SJCRH30 (cell line): ENCODE results near the gene SLC66A2. TPM values are rescaled to one million over a fixed set of nuclear protein-coding genes. Genes with fewer than 3 reads are reported as not detected.
A peak's percentile ranks its signal among the peaks of the same experiment; 100 is the strongest.
"Not testable (repeated sequence)": the region's sequence is repeated elsewhere in the genome, so short reads cannot be mapped to it uniquely, and the experiment has no call there.

Experiments used
- DNase-seq, 2 experiments: peaks; one replicate each; pipeline ENCODE4 v3.0.0-alpha.2; 2015 to 2020
- H3K27ac ChIP-seq: fragments of 250-450 bp; sonication (Bioruptor Pico); 2 replicates; pipeline ENCODE4 v1.5.1; 2020; ENCODE audit warnings: mild to moderate bottlenecking, moderate library complexity
- H3K27me3 ChIP-seq: fragments of 250-450 bp; sonication (Bioruptor Pico); 2 replicates; pipeline ENCODE4 v1.5.1; 2020; ENCODE audit warnings: mild to moderate bottlenecking, moderate library complexity
- H3K36me3 ChIP-seq: fragments of 250-450 bp; sonication (Bioruptor Pico); 2 replicates; pipeline ENCODE4 v1.5.1; 2020; ENCODE audit warnings: mild to moderate bottlenecking, moderate library complexity
- H3K4me1 ChIP-seq: fragments of 250-450 bp; sonication (Bioruptor Pico); 2 replicates; pipeline ENCODE4 v1.5.1; 2020; ENCODE audit warnings: mild to moderate bottlenecking, moderate library complexity
- H3K4me3 ChIP-seq: fragments of 250-450 bp; sonication (Bioruptor Pico); 2 replicates; pipeline ENCODE4 v1.5.1; 2020; ENCODE audit warnings: mild to moderate bottlenecking, moderate library complexity
- H3K9me3 ChIP-seq: fragments of 250-450 bp; sonication (Bioruptor Pico); replicated peaks from 2 replicates; pipeline ENCODE4 v1.5.1; 2020; ENCODE audit warnings: mild to moderate bottlenecking, moderate library complexity
- total RNA-seq: library from RNA; depleted of rRNA; stranded (reverse); fragments of >200 nt; shearing (Covaris generic); gene quantifications from 2 replicates; pipeline ENCODE4 v1.2.3, GENCODE V29; 2014

The SLC66A2 gene
- total RNA-seq, 1 experiment from 2014 or later = 16.3 TPM

DNA sequence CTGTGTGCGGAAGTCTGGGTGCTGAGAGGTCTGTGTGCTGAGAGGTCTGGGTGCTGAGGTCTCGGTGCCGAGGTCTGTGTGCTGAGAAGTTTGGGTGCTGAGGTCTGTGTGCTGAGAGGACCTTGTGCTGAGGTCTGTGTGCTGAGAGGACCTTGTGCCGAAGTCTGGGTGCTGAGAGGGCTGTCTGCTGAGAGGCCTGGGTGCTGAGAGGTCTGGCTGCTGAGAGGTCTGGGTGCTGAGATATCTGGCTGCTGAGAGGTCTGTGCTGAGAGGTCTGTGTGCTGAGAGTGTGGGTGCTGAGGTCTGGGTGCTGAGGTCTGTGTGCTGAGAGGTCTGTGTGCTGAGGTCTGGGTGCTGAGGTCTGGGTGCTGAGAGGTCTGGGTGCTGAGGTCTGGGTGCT is 86.5 kb downstream of the SLC66A2 start:
- not testable (repeated sequence) for H3K4me3 ChIP-seq, H3K36me3 ChIP-seq, H3K27ac ChIP-seq, DNase-seq, H3K27me3 ChIP-seq, H3K9me3 ChIP-seq, H3K4me1 ChIP-seq

DNA sequence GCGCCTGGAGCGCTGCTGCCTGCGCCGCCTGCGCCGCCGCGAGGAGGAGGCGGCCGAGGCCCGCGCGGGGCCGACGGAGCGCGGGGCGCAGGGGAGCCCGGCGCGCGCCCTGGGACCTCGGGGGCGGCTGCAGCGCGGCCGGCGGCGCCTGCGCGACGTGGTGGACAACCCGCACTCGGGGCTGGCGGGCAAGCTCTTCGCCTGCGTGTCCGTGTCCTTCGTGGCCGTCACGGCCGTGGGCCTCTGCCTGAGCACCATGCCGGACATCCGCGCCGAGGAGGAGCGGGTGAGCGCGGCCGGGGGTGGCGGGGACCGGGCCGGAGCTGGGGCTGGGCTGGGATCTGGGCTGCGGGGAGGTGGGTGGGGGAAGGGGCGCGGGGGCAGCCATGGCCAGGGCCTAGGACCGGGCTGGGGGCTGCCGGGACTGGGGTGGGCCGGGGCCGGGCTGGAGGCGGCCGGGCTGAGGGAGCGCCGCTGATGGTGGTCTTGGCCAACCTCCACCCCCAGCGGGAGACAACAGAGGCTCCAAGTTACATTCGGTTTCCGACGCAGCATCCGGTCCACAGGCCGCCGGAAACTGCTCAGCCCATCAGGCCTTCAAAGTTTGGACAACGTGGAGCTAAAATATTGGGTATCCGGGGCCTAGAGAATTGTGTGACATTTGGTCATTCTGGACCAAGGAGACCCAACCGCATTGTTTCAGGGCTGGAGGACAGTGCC is 87.3 kb downstream of the SLC66A2 start:
- Histone ChIP-seq H3K4me1 (no peaks in the 10 kb centered on the region), H3K9me3 (no peaks in the 10 kb centered on the region), H3K36me3 (no peaks in the 10 kb centered on the region), H3K4me3 (no peak overlapping the region), H3K27ac (no peak overlapping the region), H3K27me3 (no peaks in the 10 kb centered on the region)
- DNase-seq = no peak

DNA sequence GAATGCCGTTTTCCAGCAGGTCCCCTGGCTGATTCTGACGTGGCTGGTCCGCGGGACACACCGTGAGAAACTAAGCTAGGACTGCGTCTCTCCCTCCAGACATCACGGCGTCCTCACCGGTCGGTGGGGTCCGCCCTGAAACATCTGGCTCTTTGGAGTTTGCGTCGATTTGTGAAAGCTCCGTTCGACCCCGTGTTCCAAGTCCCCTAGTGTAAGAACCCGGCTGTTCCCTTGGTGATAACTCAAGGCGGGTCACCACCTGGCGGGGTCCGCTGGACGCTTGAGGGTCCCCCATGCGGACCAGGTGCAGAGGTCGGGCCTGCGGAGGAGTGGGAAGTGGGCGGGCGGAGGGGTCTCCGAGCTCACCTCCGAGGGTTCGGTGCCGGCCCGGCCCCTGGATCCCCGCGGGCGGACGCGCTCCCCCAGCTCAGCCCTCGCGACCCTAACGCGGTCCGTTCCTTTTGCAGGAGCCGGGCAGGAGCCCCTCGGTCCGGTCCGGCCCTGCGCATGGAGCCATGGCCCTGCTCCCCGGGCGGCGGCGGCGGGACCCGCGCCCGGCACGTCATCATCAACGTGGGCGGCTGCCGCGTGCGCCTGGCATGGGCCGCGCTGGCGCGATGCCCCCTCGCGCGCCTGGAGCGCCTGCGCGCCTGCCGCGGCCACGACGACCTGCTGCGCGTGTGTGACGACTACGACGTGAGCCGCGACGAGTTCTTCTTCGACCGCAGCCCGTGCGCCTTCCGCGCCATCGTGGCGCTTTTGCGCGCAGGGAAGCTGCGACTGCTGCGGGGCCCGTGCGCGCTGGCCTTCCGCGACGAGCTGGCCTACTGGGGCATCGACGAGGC is 88.1 kb downstream of the SLC66A2 start:
- no peaks in the 10 kb centered on the region for H3K4me1 ChIP-seq
- H3K36me3 ChIP-seq = no peaks in the 10 kb centered on the region
- no peak for DNase-seq
- no peak overlapping the region for H3K27ac ChIP-seq
- H3K4me3 ChIP-seq = no peak overlapping the region
- no peaks in the 10 kb centered on the region for H3K9me3 ChIP-seq
- H3K27me3 ChIP-seq = no peaks in the 10 kb centered on the region

DNA sequence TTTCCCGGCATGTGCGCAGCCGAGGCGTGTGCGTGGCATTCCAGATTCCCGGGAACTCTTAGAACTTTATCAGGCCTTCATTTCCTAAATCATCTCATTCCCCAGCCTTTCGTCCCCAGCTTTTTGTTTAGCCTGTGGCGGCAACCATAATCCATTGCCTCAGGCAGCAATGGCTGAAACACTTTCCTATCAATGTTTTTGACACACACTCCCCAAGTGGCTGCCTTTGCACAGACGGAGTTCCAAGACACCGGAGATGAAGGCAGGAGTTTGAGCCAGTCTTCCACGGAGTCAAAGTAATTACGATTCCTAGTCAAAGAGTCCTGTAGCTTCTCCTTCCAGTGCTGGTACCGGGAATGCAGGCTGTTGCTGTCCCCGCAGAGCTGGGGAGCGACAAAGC is 88.9 kb downstream of the SLC66A2 start:
- no peaks in the 10 kb centered on the region for H3K27me3 ChIP-seq
- H3K36me3 ChIP-seq = no peaks in the 10 kb centered on the region
- DNase-seq = no peak
- no peaks in the 10 kb centered on the region for H3K4me1 ChIP-seq
- no peak overlapping the region for H3K4me3 ChIP-seq
- H3K27ac ChIP-seq = no peak overlapping the region
- H3K9me3 ChIP-seq = no peaks in the 10 kb centered on the region

DNA sequence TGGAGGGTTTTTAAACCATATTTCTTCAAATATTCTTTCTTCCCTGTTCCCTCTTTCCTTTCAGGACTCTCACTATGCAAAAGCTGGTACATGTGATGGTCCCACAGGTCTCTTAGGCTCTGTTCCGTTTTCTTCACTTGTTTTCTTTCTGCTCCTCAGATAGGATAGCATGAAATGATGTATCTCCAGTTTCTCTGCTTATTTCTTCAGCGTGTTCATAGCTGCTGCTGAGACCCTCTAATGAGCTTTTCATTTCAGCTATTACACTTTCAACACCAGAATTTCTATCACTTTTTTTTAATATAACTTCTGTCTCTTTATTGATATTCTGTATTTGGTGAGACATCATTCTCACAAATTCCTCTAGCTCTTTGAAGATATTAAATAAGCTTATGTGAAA is 89.8 kb downstream of the SLC66A2 start:
- Histone ChIP-seq H3K36me3 (no peaks in the 10 kb centered on the region), H3K4me1 (no peaks in the 10 kb centered on the region), H3K27me3 (no peaks in the 10 kb centered on the region), H3K9me3 (no peaks in the 10 kb centered on the region), H3K4me3 (no peak overlapping the region), H3K27ac (no peak overlapping the region)
- no peak for DNase-seq

DNA sequence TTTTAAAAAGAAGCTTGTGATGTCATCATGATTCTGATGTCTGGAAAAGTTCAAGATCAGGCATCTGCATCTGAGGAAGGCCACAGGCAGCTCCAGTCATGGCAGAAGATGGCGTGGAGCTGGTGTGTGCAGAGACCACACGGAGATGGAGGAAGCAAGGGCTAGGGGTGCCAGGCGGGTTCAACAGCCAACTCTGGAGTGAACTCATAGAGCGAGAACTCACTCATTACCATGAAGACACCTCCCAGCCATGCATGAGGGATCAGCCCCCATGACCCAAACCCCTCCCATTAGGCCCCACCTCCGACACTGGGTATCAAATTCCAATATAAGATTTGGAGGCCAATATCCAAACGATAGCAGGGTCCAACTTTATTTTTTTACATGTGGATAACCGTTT is 92.1 kb downstream of the SLC66A2 start:
- H3K36me3 ChIP-seq = no peaks in the 10 kb centered on the region
- no peak overlapping the region for H3K4me3 ChIP-seq

DNA sequence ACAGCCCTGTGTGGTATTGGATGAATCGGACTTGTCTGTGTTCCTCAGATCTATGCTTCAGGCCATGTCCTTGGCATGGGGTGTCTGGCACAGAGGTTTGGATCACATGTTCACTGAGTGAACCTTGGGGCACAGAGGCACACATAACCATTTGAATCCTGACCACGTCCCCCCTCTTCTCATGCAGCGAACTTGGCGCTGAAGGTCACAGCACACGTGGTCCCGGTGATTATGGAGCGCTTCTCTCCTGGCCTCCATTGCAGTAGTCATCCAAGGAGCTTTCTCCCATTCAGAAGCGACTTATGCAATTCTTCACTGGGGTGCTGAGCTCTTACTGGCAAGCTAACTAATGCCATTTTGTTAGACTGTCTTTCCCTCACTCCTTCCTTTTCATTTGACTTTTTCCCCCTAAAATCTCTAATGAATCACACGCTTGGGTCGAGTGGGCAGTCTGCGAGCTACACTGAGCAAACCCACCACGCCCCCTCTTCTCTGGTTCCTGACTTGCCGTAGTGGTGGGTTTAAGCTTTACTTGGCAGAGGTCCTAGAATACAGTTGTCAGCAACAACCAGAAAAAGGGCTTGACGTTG is 94.3 kb downstream of the SLC66A2 start:
- peak; percentile 76 to 83 for DNase-seq
- Histone ChIP-seq H3K4me1 (peaks cover 4% of the 10 kb centered on the region), H3K27ac (peak overlapping the region; percentile 68), H3K4me3 (peak overlapping the region; percentile 40), H3K36me3 (no peaks in the 10 kb centered on the region), H3K9me3 (no peaks in the 10 kb centered on the region), H3K27me3 (no peaks in the 10 kb centered on the region)

More for the DNA sequence above, 92.1 kb downstream of the SLC66A2 start:
- peaks cover 4% of the 10 kb centered on the region for H3K4me1 ChIP-seq
- no peak for DNase-seq
- no peaks in the 10 kb centered on the region for H3K9me3 ChIP-seq
- no peak overlapping the region for H3K27ac ChIP-seq
- no peaks in the 10 kb centered on the region for H3K27me3 ChIP-seq

DNA sequence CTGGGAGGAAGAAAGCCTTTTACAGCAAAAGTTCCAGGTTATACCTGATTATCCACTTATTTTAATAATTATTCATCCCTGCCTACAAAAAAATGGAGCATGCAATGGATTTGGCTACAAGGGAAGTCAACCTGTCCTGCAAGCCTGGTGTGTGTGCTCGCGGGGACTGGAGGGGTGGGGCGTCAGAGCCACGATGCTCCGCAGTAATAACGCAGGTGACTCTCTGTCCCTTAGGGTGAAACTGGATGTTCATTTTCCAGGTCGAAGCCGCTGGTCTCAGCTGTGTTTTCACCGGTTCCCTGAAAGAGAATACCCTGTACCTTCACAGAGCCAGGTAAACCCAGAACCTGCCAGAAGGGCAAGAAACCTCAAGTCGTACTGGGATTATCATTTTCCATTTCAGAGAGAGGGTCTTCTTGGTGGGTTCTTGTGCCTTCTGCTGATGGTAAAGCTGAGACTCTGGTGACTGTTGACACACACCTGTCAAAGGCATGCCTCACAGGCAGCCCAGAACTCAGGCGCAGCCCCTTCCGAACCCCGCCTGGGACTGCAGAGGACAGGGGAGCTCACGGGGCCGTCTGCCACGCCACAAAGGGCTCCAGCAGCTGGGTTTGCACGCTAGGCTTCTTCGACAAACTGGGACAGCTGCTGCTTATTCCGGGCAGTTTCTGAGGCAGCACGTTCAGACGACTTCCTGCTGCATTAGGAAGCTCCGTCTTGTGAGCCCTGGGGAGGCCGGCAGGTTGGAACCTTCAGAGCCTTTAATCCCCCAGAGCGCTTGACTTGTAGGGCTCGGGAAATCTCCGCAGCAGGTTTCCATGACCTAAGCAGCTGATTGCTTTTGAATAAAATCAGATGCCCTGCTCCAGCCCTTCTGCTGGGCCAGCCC is 95.1 kb downstream of the SLC66A2 start:
- no peak overlapping the region for H3K4me3 ChIP-seq

DNA sequence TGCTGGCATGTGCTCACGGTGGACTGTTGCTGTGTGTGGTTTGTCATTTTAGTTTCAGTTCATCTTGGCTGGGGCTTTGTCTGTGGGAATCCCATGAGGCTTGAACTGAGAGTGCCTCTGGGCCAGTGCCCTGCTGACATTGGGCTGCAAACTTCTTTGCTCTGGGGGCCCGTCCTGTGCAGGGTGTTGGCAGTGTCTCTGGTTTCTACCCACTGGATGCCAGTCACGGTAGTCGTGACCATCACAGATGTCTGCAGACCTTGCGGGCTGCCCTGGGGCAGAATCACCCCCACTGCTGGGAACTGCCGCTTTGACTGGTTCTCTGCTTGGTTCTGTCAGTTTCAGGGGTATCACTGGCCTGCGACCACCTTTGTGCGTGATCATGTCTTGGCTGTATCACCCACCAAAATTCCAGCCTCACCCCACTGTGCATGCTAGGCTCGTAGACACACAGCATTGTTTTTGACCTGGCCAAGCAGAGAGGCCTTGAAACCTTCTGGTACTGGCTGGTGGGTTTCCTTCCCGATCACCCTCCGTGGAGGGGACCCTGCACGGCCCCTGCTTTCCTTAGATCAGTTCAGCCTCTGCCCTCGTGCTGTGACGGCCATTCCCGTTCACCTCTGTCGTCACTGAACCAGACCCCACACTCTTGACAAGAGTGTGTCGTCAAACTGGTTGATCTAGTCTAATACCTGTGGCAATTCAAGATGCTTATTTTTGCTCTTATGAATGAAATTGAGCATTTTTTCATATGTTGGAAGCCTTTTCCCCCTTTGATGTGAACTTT is 96.1 kb downstream of the SLC66A2 start:
- DNase-seq = no peak
- no peak overlapping the region for H3K27ac ChIP-seq
- H3K27me3 ChIP-seq = no peaks in the 10 kb centered on the region
- H3K36me3 ChIP-seq = no peaks in the 10 kb centered on the region
- peaks cover 4% of the 10 kb centered on the region for H3K4me1 ChIP-seq
- no peaks in the 10 kb centered on the region for H3K9me3 ChIP-seq
- no peak overlapping the region for H3K4me3 ChIP-seq

More for the DNA sequence above, 95.1 kb downstream of the SLC66A2 start:
- Histone ChIP-seq H3K36me3 (no peaks in the 10 kb centered on the region), H3K9me3 (no peaks in the 10 kb centered on the region), H3K27ac (peak overlapping the region; percentile 1; the same call in 1 of the 2 replicates), H3K4me1 (peaks cover 4% of the 10 kb centered on the region), H3K27me3 (no peaks in the 10 kb centered on the region)
- peak; percentile 90 to 94 for DNase-seq

DNA sequence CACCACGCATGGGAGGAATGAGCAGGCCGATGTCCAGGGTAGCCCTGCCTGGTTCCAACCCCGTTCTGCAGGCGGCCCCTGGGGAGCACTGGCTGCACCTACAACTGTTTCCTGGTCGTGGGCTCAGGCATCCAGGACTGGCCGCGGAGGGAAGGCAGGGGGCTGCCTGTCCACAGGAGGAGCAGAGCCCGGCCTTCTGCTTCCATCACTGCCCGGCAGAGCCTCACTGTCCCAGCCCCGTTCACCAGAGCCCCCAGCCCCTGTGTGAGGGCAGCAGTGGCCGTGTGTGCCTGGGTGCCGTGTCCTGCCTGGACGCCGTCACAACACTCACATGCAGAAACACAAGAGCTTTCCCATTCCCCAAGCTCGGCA is 97.5 kb downstream of the SLC66A2 start:
- H3K4me3 ChIP-seq = no peak overlapping the region
- no peaks in the 10 kb centered on the region for H3K27me3 ChIP-seq
- H3K9me3 ChIP-seq = no peaks in the 10 kb centered on the region
- H3K36me3 ChIP-seq = no peaks in the 10 kb centered on the region
- peaks cover 4% of the 10 kb centered on the region for H3K4me1 ChIP-seq
- DNase-seq = no peak
- H3K27ac ChIP-seq = no peak overlapping the region

DNA sequence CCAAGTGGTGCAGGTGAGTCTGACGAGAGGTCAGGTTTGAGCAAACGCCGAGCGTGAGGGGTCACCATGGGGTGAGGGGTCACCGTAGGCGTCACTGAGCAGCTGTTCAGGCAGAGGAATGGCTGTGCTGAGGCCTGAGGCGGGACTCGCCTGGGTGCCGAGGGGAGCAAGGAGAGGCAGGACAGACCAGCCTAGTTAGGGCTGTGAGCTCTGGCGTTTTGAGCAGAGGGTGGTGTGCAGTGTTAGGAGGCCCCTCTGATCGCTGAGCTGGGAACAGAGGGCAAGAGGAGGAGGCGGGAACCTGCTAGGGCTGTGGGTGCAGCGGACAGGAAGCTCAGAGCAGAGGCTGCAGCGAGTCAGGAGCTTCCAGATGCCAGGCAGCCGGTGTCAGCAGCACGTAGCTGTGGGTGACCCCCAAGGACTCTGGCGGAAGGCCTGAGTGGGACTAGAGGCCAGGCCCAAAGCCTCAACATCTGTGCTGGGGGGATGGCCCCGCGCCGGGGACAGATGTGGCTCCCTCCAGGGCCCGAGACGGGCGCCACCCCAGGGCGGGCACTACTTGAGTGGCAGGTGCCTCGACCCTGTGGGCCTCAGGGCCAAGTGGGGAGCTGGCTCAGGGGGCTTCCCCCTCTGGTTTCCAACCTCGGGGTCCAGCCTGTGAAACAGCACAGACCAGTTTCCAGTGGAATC is 98.0 kb downstream of the SLC66A2 start:
- peaks cover 4% of the 10 kb centered on the region for H3K4me1 ChIP-seq
- H3K4me3 ChIP-seq = no peak overlapping the region
- H3K36me3 ChIP-seq = no peaks in the 10 kb centered on the region
- H3K27me3 ChIP-seq = no peaks in the 10 kb centered on the region
- DNase-seq = no peak
- no peak overlapping the region for H3K27ac ChIP-seq
- H3K9me3 ChIP-seq = no peaks in the 10 kb centered on the region

DNA sequence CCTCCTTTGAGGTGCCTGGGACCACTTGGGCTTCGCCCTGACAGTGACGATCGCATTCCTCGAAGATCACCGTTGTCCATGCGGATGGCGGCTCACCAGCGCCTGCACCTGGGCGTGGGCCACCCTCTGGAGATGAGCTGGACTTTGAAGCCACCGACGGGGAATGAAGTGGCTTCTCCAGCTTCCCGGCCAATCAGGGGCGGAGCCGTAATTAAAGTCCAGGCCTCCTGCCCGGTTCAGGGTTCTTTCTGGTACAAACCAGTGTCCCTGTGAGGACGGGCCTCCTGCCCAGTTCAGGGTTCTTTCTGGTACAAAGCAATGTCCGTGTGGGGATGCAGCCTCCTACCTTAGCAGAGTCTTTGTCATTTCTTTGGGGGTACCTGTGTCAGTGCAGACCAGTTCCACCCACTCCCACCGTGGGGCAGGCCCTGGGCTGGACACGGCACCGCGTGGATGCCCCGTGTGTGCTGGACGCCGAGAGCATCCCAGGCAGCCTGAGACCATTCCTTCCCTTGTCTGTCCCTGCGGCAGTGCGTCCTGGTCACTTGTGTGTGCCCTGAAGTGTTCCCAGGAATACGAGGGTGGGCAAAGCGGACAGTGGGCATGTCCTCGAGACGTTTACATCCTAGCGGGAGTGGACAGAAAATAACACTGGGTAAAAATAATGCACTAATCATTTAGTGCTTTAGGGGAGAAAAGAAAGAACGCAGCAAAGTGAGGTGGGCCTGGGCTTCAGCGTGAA is 98.7 kb downstream of the SLC66A2 start:
- peaks cover 4% of the 10 kb centered on the region for H3K4me1 ChIP-seq
- H3K27me3 ChIP-seq = no peaks in the 10 kb centered on the region
- no peak overlapping the region for H3K27ac ChIP-seq
- H3K9me3 ChIP-seq = no peaks in the 10 kb centered on the region
- H3K4me3 ChIP-seq = no peak overlapping the region
- H3K36me3 ChIP-seq = no peaks in the 10 kb centered on the region
- no peak for DNase-seq
